ENCODE measurements around the gene LMBRD2. TPM values are rescaled to one million over a fixed set of nuclear protein-coding genes. Genes with fewer than 3 reads are reported as not detected.

Gene LMBRD2
- total RNA-seq, 1 donor from 2014 or later: 8.8 TPM

Other genes starting within 250 kb of the LMBRD2 start
- not detected in 2 replicates for gene CAPSL, start 213.3 kb downstream of the LMBRD2 start, total RNA-seq
- gene UGT3A1, start 160.5 kb downstream of the LMBRD2 start, total RNA-seq: not detected in 2 replicates
- not detected in 2 replicates for gene UGT3A2, start 85.0 kb downstream of the LMBRD2 start, total RNA-seq
- 32.3 and 51.9 TPM in 2 replicates for gene SKP2, start 224 bp upstream of the LMBRD2 start, total RNA-seq
- gene NADK2, start 90.0 kb upstream of the LMBRD2 start, total RNA-seq: 16.3 and 22.5 TPM in 2 replicates
- gene RANBP3L, start 150.0 kb upstream of the LMBRD2 start, total RNA-seq: under 0.01 TPM in 1 of 2 replicates, not detected in the other

All from dermis blood vessel endothelial cell (primary cell).